Right kidney (tissue), 1 donor: ENCODE measurements around the gene TRABD2B.

ENCODE experiments used
- DNase-seq: peaks from one replicate; pipeline ENCODE4 v3.0.0-alpha.2; 2016

Gene TRABD2B

DNA sequence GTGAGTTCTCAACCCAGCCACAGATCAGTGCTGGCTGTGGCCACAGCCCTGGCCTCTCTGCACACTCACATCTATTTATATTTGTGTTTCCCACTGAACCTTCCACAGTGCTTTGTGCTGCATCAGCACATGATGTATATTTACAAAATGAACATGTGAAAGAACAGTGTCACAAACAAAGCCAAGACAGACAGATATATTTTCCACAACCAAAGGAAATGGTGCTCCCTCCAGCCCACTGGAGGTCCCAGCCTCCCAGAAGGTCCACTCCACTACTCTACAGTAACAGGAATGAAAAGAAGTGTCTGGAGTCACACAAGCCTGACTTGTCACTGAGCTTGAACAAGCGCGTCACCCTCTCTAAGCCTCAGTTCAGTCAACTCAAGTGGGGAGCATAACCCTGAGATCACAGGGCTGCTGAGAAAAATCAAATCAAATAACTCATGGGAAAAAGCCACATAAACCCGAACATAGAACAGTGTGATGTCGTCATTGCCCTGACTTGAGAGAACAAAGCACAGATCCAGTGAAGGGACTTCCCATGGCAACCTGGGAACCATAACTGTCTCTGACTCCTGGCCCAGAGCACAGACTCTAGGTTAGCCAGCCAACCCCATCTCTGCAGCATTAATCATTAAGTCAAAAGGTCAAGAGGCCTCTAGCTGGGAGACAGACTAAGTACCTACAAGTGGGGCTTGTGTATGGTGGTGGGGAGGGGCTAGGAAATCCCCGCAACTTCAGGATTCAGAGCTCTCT lies 121.2 kb downstream of the TRABD2B start:
- DNase-seq: peak; percentile 61

- DNase-seq: no peak
Observed at GRCh38 chr1:47875036-47875435, 122.1 kb downstream of the TRABD2B start.

- DNase-seq: no peak
Observed at GRCh38 chr1:47873337-47873736, 123.8 kb downstream of the TRABD2B start.

DNA sequence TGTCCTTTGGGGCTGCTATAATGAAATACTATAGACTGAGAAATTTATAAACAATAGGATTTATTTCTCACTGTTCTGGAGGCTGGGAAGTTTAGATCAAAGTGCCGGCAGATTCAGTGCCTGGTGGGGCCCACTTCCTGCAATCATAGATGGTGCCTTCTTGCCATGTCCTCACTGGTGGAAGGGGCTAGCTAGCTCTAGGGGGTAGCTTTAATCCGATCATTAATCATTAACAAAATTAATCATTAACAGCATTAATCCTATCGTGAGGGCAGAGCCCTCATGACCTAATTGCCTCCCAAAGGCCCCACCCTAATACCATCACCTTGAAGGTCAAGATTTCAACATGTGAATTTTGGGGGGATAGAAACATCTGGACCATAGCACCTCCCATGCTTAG lies 124.3 kb downstream of the TRABD2B start:
- DNase-seq: no peak

DNA sequence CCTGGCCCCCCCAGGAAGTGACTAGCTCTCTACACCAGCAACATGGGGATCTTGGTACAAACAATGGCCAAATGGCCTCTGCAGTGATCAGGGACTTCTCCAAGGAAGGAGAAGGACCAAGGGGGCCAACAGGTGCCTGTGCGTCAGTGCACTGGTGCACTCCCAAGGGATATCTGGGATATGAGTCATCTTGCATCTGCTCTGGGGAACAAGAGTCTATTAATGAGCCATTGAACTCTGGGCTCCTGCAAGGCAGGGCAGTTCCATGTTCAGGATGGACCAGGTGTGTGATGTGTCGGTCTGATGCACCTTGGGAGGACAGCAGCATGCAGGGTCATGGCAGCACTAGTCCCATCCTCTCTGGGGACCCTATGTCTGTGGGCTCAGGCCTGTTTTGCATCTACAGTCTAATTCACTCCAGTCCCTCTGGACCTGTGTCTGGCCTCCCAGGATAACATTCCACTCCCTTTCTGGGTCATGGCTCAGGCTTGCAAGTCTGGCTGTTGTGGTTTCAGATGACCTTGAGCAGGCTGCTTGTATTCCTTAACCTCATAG lies 125.3 kb downstream of the TRABD2B start:
- DNase-seq: no peak

DNA sequence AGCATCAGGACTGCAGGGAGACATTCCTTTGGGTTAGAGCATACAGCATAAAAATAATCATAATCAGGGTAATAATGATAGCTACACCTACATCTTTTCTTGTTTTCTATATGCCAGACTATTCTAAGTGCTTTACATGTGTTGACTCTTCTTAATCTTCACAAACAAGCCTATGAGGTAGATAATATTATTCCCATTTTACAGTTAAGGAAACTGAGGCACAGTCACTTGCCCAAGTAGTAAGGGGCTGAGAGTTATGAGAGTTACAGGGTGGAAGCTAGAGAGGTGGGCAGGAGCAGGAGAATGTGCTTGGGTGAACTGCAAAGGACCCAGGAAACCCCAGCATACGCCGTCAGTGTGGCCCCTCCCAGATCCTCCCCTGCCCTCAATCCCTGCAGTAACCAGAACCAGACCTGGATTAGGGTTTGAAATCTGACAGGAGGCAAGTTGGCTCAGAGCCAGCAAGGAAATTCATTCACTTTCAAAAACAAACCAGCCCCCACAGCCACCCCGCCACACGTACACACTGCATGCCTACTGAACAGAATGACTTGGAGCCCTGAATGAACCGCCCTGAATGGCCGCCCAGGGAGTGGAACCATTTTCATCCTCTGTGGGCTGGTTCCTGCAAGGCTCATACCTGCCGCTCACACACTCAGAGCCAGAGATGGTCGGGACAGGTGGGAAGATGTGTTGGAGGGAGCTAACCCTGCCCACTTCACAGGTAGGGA lies 126.1 kb downstream of the TRABD2B start:
- no peak for DNase-seq

- DNase-seq: no peak
Observed at GRCh38 chr1:47870480-47870879, 126.7 kb downstream of the TRABD2B start.

DNA sequence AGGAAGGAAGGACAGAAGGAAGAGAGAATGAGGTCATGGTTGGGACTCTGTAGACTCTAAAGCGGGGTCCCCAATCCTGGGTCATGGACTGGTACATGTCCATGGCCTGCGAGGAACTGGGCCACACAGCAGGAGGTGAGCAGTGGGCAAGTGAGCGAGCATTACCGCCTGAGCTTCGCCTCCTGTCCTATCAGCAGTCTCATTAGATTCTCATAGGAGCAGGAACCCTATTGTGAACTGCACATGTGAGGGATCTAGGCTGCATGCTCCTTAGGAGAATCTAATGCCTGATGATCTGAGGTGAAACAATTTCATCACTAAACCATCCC lies 128.9 kb downstream of the TRABD2B start:
- DNase-seq: no peak

GRCh38 chr1:47867438-47868347 lies 129.5 kb downstream of the TRABD2B start:
- DNase-seq: no peak

- DNase-seq: no peak
Observed at GRCh38 chr1:47866601-47867437, 130.4 kb downstream of the TRABD2B start.

GRCh38 chr1:47865881-47866535 lies 131.2 kb downstream of the TRABD2B start:
- no peak for DNase-seq

- no peak for DNase-seq
Observed at GRCh38 chr1:47859092-47859743, 138.0 kb downstream of the TRABD2B start.

GRCh38 chr1:47856996-47857395 lies 140.2 kb downstream of the TRABD2B start:
- no peak for DNase-seq

GRCh38 chr1:47855230-47855629 lies 142.0 kb downstream of the TRABD2B start:
- no peak for DNase-seq

DNA sequence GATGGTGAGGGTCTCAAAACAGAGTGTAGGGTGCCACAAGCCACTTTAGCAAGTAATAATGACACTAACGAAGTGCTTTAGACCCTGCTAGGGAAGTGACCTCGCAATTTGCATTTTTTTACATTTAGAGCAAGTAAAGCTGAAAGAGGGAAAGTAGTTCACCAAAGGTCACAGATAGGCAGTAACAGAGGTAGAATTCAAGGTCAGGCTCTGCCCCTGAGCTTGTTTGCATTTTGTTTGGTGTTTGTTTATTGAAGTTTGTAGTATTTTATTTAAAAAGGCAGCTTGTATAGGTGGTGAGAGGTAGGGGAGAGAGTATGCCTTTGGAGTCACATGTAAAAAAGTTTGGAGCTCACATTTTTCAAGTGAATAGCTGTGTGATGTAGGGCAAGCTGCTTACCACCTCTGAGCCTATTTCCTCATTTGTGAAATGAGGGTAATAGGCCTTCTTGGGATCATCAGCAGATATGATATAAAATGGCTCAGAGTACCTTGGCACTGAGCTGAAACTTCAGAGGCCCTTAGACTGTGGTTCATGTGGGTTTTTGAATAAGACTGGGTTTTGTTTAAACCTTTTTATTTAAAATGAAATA lies 142.5 kb downstream of the TRABD2B start:
- DNase-seq: no peak

GRCh38 chr1:47853852-47854251 lies 143.3 kb downstream of the TRABD2B start:
- DNase-seq: no peak

DNA sequence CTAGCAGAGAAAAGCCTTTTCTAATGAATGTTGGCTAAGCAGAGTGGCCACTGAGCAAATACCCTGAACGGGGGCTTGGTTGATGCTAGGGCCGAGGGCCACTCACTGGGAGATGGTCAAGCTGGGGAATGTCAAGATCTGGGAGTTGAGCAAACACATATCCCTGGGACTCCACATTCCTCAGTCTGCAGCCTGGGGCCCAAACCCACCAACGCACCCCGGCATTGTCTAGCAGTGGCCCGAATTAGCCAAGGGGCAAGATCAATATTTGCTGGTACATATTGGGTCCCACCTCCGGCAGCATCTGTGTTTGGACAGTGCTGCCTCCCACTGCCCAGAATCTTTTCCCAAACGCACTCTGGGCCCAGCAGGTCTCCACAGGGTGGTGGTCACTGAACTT lies 144.1 kb downstream of the TRABD2B start:
- no peak for DNase-seq

- no peak for DNase-seq
Observed at GRCh38 chr1:47852006-47852718, 145.0 kb downstream of the TRABD2B start.

DNA sequence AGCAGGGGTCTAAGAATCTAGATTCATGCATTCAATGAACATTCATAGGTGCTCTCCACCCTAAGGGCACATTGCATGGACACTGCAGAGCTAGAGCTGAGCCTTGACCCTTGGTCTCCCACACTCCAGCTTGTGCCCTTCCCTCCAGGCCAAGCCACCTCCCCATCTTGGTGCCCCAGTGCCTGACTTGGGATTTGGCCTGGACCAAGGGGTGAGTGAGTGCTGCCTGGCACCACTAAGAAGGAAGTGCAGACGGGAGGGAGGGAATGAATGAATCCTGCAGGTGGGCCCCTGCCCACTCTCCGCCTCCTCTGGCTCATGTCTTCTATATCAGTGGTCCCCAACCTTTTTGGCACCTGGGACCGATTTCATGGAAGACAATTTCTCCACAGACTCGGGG lies 146.7 kb downstream of the TRABD2B start:
- no peak for DNase-seq
